Measurements from ENCODE around the gene EFHD2. TPM values are rescaled to one million over a fixed set of nuclear protein-coding genes. Genes with fewer than 3 reads are reported as not detected.

The EFHD2 gene
- total RNA-seq, 2 donors from 2014 or later: 36.7 to 47.6 TPM

- H3K27me3 ChIP-seq (ENCODE audit: control insufficient read depth, insufficient read depth, low read length, poor library complexity, severe bottlenecking): no peaks in the 10 kb centered on the region
- WGBS, 2 experiments (ENCODE audit: insufficient coverage in 1 of 2, insufficient read length in 1 of 2): 93% methylated on average over 3 of the region's 3 CpGs; no CpG with 5 or more reads in 1 of the 2 experiments
- no peak for TF ChIP-seq CTCF (conservative IDR thresholded peaks at IDR 0.05)
- no peak overlapping the region for H3K9ac ChIP-seq (ENCODE audit: extremely low read depth, low read length, poor library complexity, severe bottlenecking)
- H3K9me3 ChIP-seq (ENCODE audit: control insufficient read depth, low read length): no peaks in the 10 kb centered on the region
- Mint-ChIP-seq H3K36me3 (ENCODE audit: low read depth) (no peaks in the 10 kb centered on the region), H3K4me3 (no peak overlapping the region), H3K27ac (no peak overlapping the region), H3K4me1 (no peaks in the 10 kb centered on the region), H3K9me3 (no peaks in the 10 kb centered on the region), H3K27me3 (ENCODE audit: insufficient read depth) (no peaks in the 10 kb centered on the region)
- no peaks in the 10 kb centered on the region for H3K4me1 ChIP-seq (ENCODE audit: control insufficient read depth, insufficient read depth, low read length)
- H3K27ac ChIP-seq (ENCODE audit: low read depth, low read length): no peak overlapping the region
- H3K4me3 ChIP-seq (ENCODE audit: low read length): no peak overlapping the region
- no peak for DNase-seq
- no peaks in the 10 kb centered on the region for H3K36me3 ChIP-seq (ENCODE audit: control insufficient read depth, insufficient read depth, low read length)
Observed at GRCh38 chr1:15476927-15477326, 67.2 kb downstream of the EFHD2 start.

GRCh38 chr1:15477646-15478212 lies 68.0 kb downstream of the EFHD2 start:
- Mint-ChIP-seq H3K27me3 (ENCODE audit: insufficient read depth) (no peaks in the 10 kb centered on the region), H3K36me3 (ENCODE audit: low read depth) (no peaks in the 10 kb centered on the region)
- WGBS, 2 experiments (ENCODE audit: insufficient coverage in 1 of 2, insufficient read length in 1 of 2): 93 to 95% methylated on average over 4 to 5 of the region's 5 CpGs

More at GRCh38 chr1:15477646-15478212, 68.0 kb downstream of the EFHD2 start:
- H3K4me1 ChIP-seq (ENCODE audit: control insufficient read depth, insufficient read depth, low read length): no peaks in the 10 kb centered on the region
- no peaks in the 10 kb centered on the region for H3K27me3 ChIP-seq (ENCODE audit: control insufficient read depth, insufficient read depth, low read length, poor library complexity, severe bottlenecking)
- no peak overlapping the region for H3K4me3 ChIP-seq (ENCODE audit: low read length)
- Mint-ChIP-seq H3K4me1 (no peaks in the 10 kb centered on the region), H3K27ac (no peak overlapping the region), H3K9me3 (no peaks in the 10 kb centered on the region), H3K4me3 (no peak overlapping the region)
- H3K9ac ChIP-seq (ENCODE audit: extremely low read depth, low read length, poor library complexity, severe bottlenecking): no peak overlapping the region
- no peaks in the 10 kb centered on the region for H3K9me3 ChIP-seq (ENCODE audit: control insufficient read depth, low read length)
- no peaks in the 10 kb centered on the region for H3K36me3 ChIP-seq (ENCODE audit: control insufficient read depth, insufficient read depth, low read length)
- H3K27ac ChIP-seq (ENCODE audit: low read depth, low read length): no peak overlapping the region
- no peak for DNase-seq
- TF ChIP-seq CTCF (conservative IDR thresholded peaks at IDR 0.05): no peak

Other genes starting within 250 kb of the EFHD2 start
- gene FHAD1, start 162.7 kb upstream of the EFHD2 start, total RNA-seq: 1 to 10 TPM; 2.9 to 3.6 TPM
- not detected for gene CTRC, start 28.6 kb downstream of the EFHD2 start, total RNA-seq
- gene CELA2A, start 46.8 kb downstream of the EFHD2 start, total RNA-seq: not detected
- gene CELA2B, start 66.2 kb downstream of the EFHD2 start, total RNA-seq: not detected
- gene CASP9, start 114.3 kb downstream of the EFHD2 start, total RNA-seq: 10 to 100 TPM; 15.5 to 16.1 TPM
- 10 to 100 TPM; 23.1 to 31.6 TPM for gene DNAJC16, start 117.0 kb downstream of the EFHD2 start, total RNA-seq
- 1 to 10 TPM; 3.8 to 4.4 TPM for gene AGMAT, start 175.2 kb downstream of the EFHD2 start, total RNA-seq
- gene DDI2, start 207.6 kb downstream of the EFHD2 start, total RNA-seq: 10 to 100 TPM; 36.0 to 37.6 TPM